ENCODE data around the gene SHISA5. TPM values are rescaled to one million over a fixed set of nuclear protein-coding genes. Genes with fewer than 3 reads are reported as not detected.
"Not testable (repeated sequence)": the region's sequence is repeated elsewhere in the genome, so short reads cannot be mapped to it uniquely, and the experiment has no call there.

SHISA5 gene
- total RNA-seq, 1 experiment from 2014 or later, result 137 TPM

GRCh38 chr3:48532271-48532976, 28.4 kb upstream of the SHISA5 start:
- TF ChIP-seq FOXK1 (CRISPR knock-in tag; IDR thresholded peaks at IDR 0.05) (no peak), SP1 (CRISPR knock-in tag; conservative IDR thresholded peaks at IDR 0.05) (no peak), ZNF532 (CRISPR knock-in tag; IDR thresholded peaks at IDR 0.05; ENCODE audit: borderline replicate concordance) (no peak), SMAD4 (CRISPR knock-in tag; IDR thresholded peaks at IDR 0.05) (no peak), FOXJ3 (CRISPR knock-in tag; IDR thresholded peaks at IDR 0.05; ENCODE audit: borderline replicate concordance) (no peak), ZNF263 (CRISPR knock-in tag; IDR thresholded peaks at IDR 0.05; ENCODE audit: low read depth) (no peak), TEAD1 (CRISPR knock-in tag; IDR thresholded peaks at IDR 0.05) (no peak), MXD4 (CRISPR knock-in tag; IDR thresholded peaks at IDR 0.05; ENCODE audit: borderline replicate concordance) (no peak), IRF1 (CRISPR knock-in tag; IDR thresholded peaks at IDR 0.05) (no peak), ZNF423 (CRISPR knock-in tag; IDR thresholded peaks at IDR 0.05) (no peak), ATF3 (CRISPR knock-in tag; conservative IDR thresholded peaks at IDR 0.05) (no peak)
- H3K36me3 Mint-ChIP-seq, result peaks cover 69% of the 10 kb centered on the region
- H3K27me3 Mint-ChIP-seq (ENCODE audit: low read depth), result no peaks in the 10 kb centered on the region
- DNase-seq (ENCODE audit: low spot score) (no peak), ATAC-seq (no peak)
- no peak overlapping the region for H3K4me3 Mint-ChIP-seq
- H3K9me3 Mint-ChIP-seq, result peaks cover under 1% of the 10 kb centered on the region; the same call in 1 of the 2 replicates
- no peak overlapping the region for H3K27ac Mint-ChIP-seq
- H3K4me1 Mint-ChIP-seq, result no peaks in the 10 kb centered on the region
- ChIA-PET POLR2A (interaction anchor here (0.5 kb wide), 1 partner anchor 43 kb away, joined by 9 read pairs; no protein-coding TSS in a partner anchor), CTCF (interaction anchor here (3.6 kb wide), 1 partner anchor 96 kb away, joined by 18 read pairs; no protein-coding TSS in a partner anchor)

- H3K4me3 Mint-ChIP-seq; DNase-seq (ENCODE audit: low spot score); H3K9me3 Mint-ChIP-seq; H3K27ac Mint-ChIP-seq; H3K4me1 Mint-ChIP-seq; POLR2A ChIA-PET; H3K27me3 Mint-ChIP-seq (ENCODE audit: low read depth); ATAC-seq: not testable (repeated sequence)
- H3K36me3 Mint-ChIP-seq, result peaks cover 70% of the 10 kb centered on the region
- CTCF ChIA-PET, result interaction anchor here (0.8 to 1.9 kb wide), 3 partner anchors 19 to 104 kb away, joined by 3 to 6 read pairs (median 4); partner anchors contain the start of gene SLC26A6
These were observed 26.7 kb upstream of the SHISA5 start for GRCh38 chr3:48530701-48531100.

- CTCF ChIA-PET, result interaction anchor here (1.0 kb wide), 1 partner anchor 93 kb away, joined by 4 read pairs; no protein-coding TSS in a partner anchor
- TF ChIP-seq NFATC4 (CRISPR knock-in tag; IDR thresholded peaks at IDR 0.05) (no peak), CREB1 (CRISPR knock-in tag; IDR thresholded peaks at IDR 0.05) (no peak), ZNF532 (CRISPR knock-in tag; IDR thresholded peaks at IDR 0.05; ENCODE audit: borderline replicate concordance) (no peak), GRHL2 (CRISPR knock-in tag; IDR thresholded peaks at IDR 0.05; ENCODE audit: insufficient replicate concordance, severe bottlenecking) (no peak), FOXP4 (CRISPR knock-in tag; IDR thresholded peaks at IDR 0.05) (no peak), ATF6 (CRISPR knock-in tag; IDR thresholded peaks at IDR 0.05) (no peak), RELA (CRISPR knock-in tag; IDR thresholded peaks at IDR 0.05; ENCODE audit: borderline replicate concordance) (no peak)
These were observed 24.8 kb upstream of the SHISA5 start for GRCh38 chr3:48528754-48529153.

More at GRCh38 chr3:48528754-48529153, 24.8 kb upstream of the SHISA5 start:
- Mint-ChIP-seq H3K36me3 (peaks cover 62% of the 10 kb centered on the region), H3K9me3 (peaks cover 4% of the 10 kb centered on the region; the same call in 1 of the 2 replicates), H3K4me1 (no peaks in the 10 kb centered on the region), H3K27ac (no peak overlapping the region), H3K4me3 (no peak overlapping the region), H3K27me3 (ENCODE audit: low read depth) (no peaks in the 10 kb centered on the region)
- ATAC-seq (no peak), DNase-seq (ENCODE audit: low spot score) (no peak)
- POLR2A ChIA-PET, result no interaction called here
